ENCODE data around the gene ADM5. TPM values are rescaled to one million over a fixed set of nuclear protein-coding genes. Genes with fewer than 3 reads are reported as not detected.
A peak's percentile ranks its signal among the peaks of the same experiment; 100 is the strongest.

Gene ADM5
- total RNA-seq, 1 donor from 2014 or later: 10.4 TPM

DNA sequence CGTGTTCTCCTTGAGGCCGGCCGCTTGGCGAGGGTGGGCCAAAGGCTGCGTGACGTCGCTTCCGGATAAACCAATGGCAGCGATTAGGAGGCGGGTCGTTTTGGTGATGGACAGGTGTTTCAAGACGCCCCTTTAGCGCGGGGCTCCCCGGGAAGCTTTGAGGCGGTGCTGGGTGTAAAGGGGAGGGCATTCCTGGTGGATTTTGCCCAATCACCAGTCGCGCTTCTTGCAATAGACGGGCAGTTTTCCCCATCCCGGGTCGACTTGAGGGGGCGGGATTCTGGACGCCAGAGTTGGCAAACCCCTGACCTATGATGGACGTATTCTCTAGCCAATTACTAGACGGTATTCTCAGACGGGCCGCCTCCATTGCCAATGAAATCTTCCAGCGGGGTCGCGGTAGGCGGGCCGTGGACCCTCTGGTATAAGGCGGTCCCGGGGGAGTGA lies 12.6 kb upstream of the ADM5 start:
- DNase-seq (ENCODE audit: low spot score in 2 of 2, unreplicated experiment in 2 of 2): peak; percentile 98 to 99
- Mint-ChIP-seq H3K27ac (peak overlapping the region; percentile 100), H3K27me3 (ENCODE audit: low read depth) (no peaks in the 10 kb centered on the region), H3K36me3 (peaks cover 3% of the 10 kb centered on the region), H3K4me1 (peaks cover 28% of the 10 kb centered on the region), H3K9me3 (no peaks in the 10 kb centered on the region), H3K4me3 (peak overlapping the region; percentile 86)
- TF ChIP-seq, protein P1, sequence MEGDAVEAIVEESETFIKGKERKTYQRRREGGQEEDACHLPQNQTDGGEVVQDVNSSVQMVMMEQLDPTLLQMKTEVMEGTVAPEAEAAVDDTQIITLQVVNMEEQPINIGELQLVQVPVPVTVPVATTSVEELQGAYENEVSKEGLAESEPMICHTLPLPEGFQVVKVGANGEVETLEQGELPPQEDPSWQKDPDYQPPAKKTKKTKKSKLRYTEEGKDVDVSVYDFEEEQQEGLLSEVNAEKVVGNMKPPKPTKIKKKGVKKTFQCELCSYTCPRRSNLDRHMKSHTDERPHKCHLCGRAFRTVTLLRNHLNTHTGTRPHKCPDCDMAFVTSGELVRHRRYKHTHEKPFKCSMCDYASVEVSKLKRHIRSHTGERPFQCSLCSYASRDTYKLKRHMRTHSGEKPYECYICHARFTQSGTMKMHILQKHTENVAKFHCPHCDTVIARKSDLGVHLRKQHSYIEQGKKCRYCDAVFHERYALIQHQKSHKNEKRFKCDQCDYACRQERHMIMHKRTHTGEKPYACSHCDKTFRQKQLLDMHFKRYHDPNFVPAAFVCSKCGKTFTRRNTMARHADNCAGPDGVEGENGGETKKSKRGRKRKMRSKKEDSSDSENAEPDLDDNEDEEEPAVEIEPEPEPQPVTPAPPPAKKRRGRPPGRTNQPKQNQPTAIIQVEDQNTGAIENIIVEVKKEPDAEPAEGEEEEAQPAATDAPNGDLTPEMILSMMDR (IDR thresholded peaks at IDR 0.05; ENCODE audit: unreplicated experiment): no peak

DNA sequence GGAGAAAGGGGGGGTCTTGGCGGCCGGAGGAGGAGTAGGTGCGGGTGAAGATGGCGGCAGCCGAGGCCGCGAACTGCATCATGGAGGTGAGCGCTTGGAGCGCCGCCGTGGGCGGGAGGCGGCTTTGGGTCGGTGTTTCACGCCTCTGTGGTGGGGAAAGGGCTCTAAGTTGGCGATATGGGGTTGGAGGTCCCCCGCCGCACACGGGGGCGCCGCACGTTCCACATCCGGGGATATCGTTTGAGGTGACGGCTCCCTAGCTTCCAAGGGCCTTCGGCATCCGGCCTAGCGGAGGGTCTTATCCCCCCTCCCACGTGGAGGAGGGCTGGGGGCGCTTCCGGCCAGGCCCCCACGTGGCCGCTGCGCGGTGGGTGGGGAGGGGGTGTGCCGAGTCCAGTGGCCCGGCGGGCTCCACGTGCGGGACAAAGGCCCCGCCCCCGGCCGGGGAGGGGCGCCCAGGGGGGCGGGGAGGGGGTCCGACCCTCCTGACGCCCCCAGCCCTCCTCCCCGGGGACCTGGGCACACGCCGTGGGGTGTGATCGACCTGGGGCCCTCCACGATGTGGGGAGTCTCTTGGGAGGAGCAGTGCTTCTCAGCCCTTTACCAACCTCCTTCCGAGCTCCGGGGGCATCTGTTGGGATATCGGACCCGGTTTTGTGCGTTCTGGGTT lies 12.0 kb upstream of the ADM5 start, which contains the start of gene PRMT1:
TSS of gene PRMT1 (plus strand) at position 41 of the 670 bp plus-strand sequence. CDS start at position 51, 10 bp downstream.
- Mint-ChIP-seq H3K9me3 (no peaks in the 10 kb centered on the region), H3K4me3 (peak within 1 kb of the TSS; percentile 86), H3K4me1 (peaks cover 23% of the 10 kb centered on the region), H3K36me3 (peaks cover 2% of the 10 kb centered on the region), H3K27ac (peak within 1 kb of the TSS; percentile 100), H3K27me3 (ENCODE audit: low read depth) (no peaks in the 10 kb centered on the region)
- TF ChIP-seq, protein P1 (IDR thresholded peaks at IDR 0.05; ENCODE audit: unreplicated experiment): no peak
- DNase-seq (ENCODE audit: low spot score in 2 of 2, unreplicated experiment in 2 of 2): peak; percentile 57 to 71

DNA sequence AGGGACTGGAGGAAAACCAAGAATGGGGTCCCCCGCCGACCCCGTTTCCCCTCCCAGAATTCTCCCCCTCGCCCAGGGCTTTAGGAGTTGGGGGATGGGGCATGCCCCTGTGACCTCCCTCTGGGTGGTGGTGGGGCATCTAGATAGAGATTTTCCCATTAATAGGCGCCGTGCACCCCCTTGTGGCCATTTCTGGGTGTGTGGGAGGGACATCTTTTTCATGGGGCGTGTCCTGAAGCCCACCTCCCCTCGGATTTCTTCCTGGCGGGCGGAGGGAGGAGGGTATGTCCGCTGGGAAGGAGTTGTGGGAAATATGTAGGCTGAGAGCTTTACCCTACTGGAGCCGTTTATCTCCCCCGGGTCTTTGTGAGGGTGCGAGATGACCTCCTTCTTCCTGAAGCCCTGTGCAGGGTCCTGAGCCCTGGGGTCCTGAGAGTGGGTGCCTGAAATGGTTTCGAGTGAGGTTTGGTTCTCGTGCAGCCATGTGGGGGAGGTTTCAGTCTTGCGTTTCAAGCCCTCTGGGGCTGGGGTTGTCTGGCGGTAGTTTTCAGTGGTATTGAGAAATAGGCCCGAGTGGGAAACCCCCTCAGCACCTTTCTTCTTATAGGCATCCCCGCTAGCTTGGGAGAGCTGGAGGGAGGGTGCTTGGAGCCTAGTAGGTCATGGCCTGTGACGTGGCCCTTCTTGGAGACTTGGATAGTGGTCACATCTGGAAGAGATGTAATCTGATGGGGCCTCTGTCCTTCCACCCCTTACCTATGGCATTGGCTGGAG lies 11.3 kb upstream of the ADM5 start:
- Mint-ChIP-seq H3K9me3 (no peaks in the 10 kb centered on the region), H3K4me1 (peaks cover 22% of the 10 kb centered on the region), H3K36me3 (peaks cover 4% of the 10 kb centered on the region), H3K4me3 (peak overlapping the region; percentile 86), H3K27ac (peak overlapping the region; percentile 98), H3K27me3 (ENCODE audit: low read depth) (no peaks in the 10 kb centered on the region)
- TF ChIP-seq, protein P1 (IDR thresholded peaks at IDR 0.05; ENCODE audit: unreplicated experiment): peak; percentile 77
- DNase-seq (ENCODE audit: low spot score in 2 of 2, unreplicated experiment in 2 of 2): peak; percentile 74 to 92

DNA sequence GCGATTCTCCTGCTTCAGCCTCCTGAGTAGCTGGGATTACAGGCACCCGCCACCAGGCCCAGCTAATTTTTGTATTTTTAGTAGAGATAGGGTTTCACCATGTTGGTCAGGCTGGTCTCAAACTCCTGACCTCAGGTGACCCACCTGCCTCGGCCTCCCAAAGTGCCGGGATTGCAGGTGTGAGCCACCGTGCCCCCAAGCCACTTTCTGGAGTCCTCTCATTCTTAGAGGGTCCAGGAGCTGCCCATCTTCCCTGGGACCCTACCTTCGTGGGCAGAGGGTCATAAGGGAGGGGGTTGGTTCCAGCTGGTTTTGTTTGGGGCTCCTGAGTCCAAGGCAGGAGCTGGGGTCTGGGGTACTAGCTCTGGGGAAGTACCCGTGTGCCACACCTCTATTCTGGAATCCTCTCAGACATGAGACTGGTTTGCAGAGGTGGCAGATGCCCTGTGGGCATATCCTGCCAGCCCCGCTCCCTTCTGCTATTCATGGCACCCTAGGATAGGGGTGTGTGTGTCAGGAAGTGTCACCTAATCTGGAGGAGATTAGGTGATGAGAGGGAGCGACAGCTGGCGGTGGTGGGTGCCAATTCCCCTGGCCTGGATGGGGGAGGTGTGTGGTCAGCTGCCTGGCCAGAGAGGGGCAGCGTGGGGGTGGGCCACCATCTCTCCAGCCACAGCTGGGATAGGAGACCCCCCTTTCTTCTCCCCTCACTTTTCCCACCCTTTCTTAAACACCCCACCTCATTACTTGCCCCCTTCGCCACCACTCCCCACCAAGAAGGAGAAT lies 10.2 kb upstream of the ADM5 start:
- Mint-ChIP-seq H3K4me1 (peaks cover 22% of the 10 kb centered on the region), H3K27me3 (ENCODE audit: low read depth) (no peaks in the 10 kb centered on the region), H3K4me3 (peak overlapping the region; percentile 86), H3K36me3 (peaks cover 7% of the 10 kb centered on the region), H3K27ac (peak overlapping the region; percentile 98), H3K9me3 (no peaks in the 10 kb centered on the region)
- TF ChIP-seq, protein P1 (IDR thresholded peaks at IDR 0.05; ENCODE audit: unreplicated experiment): no peak
- DNase-seq (ENCODE audit: low spot score in 2 of 2, unreplicated experiment in 2 of 2): no peak

DNA sequence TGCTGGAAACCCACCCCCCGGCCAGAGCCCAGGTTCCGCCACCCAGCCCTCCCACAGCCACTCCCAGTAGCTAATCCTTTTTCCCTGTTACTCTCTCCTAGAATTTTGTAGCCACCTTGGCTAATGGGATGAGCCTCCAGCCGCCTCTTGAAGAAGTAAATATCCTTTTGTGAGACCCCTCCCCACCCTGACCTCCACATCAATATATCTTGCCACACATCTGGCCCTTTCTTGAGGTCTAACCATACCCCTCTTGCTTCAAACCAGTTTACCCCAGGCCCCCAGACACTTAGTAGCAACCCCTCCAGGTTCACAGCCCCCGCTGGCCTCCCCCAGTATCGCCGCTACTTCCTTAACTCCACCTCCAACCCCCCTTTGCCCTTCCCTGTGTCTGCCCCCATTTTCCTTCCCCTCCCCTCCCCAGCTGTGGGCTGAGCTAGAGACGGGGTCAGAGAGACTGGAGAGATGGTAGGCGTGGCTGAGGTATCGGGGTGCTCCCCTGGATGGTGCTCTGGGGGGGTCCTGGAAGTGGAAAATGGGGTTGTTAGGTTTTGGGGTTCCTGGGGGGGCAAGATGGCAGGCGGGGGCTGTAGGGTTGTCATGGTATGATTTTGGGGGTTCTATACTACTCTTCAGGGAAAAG lies 9.5 kb upstream of the ADM5 start:
- H3K9me3 Mint-ChIP-seq: no peaks in the 10 kb centered on the region
- DNase-seq (ENCODE audit: low spot score in 2 of 2, unreplicated experiment in 2 of 2): no peak
- peaks cover 22% of the 10 kb centered on the region for H3K4me1 Mint-ChIP-seq
- H3K36me3 Mint-ChIP-seq: peaks cover 8% of the 10 kb centered on the region
- H3K27ac Mint-ChIP-seq: peak overlapping the region; percentile 91
- H3K27me3 Mint-ChIP-seq (ENCODE audit: low read depth): no peaks in the 10 kb centered on the region
- TF ChIP-seq, protein P1 (IDR thresholded peaks at IDR 0.05; ENCODE audit: unreplicated experiment): no peak
- peak overlapping the region; percentile 47 for H3K4me3 Mint-ChIP-seq
